ENCODE data around the gene SERP2. TPM values are rescaled to one million over a fixed set of nuclear protein-coding genes. Genes with fewer than 3 reads are reported as not detected.

The SERP2 gene
- total RNA-seq, 1 donor from 2014 or later, result 8.1 TPM

DNA sequence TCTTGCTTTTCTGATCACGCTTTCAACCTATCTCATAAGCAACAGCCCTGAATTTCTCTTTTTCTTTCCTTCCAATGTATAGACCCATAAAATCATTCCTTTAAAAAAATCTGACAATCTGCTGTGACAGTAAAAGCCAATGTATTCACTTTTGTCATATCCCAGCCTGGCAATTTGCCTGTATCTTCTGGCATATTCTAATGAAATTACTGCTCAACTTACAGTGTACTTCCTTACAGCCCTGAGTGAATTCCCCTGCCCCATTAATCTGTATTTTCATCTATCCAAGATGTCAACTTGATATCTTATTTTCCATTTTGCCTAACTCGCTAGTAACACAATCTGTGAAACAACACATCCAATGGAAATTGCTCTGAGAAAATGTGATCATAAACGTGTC, 18.0 kb upstream of the SERP2 start:
- no peak for DNase-seq (ENCODE audit: low read depth)

GRCh38 chr13:44359983-44360375, 13.6 kb upstream of the SERP2 start:
- no peak for DNase-seq (ENCODE audit: low read depth)

DNA sequence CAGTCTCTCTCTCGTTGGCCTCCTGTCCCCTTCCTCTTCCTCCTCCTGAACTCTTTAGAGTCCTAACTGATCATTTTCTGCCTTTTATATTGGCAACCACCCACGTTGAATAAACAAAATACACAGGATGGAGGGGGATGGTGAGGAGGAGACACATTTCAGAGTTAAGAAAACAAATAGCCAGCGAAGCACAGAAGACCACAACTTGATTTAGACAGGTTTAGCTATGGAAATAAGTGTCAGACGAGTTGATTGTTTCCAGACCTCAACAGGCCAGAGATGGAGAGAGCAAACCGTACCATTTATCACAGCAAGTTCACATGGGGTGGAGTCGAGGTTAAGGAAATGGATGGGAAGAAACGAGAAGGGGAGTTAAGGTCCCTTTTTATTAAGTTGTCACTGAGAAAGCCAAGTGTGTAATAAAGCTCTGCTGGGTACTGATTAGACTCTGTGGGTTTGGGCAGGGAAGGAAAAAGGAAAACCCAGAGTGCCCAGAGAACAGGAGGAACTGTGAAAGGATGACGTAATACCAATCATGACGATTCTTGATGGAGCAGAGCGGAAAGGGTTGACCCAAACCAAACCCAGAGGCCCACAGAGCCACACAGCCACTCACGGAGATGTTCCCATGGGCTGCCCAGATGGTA, 11.1 kb upstream of the SERP2 start:
- DNase-seq (ENCODE audit: low read depth), result no peak

DNA sequence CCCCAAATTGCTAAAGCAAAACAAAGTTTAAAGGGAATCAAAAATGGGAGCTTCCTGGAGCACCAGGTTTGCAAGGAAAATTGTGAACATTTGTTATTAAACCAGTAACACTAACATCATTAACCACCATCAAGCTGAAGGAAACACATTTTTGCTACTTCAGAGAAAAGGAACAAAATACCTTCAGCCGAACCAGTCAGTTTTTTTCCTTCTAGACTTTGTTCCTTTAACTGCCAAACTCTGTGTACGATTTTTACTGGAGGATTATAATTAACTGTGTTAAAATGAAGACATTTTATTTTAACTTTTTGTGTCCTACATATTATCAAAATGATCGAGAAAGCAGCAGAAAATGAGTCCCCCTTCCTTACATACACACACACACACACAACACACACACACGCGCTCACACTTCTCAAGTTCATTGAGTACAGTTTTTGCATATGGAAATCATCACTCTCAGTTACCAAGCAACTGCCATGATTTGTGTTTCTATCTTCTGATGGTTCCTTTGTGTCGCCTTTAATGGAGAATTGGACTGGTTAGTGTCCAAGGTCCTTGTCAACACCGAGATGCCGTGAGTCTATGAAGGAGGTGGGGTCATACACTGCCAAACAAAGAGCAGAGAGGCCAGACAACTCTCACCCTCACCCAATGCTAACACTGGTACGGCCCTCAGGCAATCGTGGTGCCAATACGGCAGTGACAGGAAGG, 9.8 kb upstream of the SERP2 start:
- no peak for DNase-seq (ENCODE audit: low read depth)

GRCh38 chr13:44364345-44365000, 9.2 kb upstream of the SERP2 start:
- DNase-seq (ENCODE audit: low read depth), result peak; percentile 92

DNA sequence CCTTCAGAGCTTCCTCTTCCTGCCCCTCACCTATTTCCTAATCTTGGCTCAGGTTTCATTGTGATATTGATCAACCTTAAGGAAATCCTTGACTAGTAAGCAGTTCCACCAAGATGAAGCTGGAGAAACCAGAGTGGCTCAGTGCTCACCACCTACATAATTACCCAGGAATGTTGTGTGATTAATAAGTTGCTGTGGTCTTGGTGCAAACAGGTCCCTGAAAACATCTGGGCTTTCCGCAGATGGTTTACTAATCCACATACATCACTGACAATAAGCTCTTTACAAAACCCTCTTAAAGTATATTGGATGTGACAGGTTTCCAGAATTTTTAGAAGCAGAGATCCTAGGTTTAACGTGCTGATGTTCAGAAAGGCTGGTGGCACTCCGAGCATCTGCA, 8.6 kb upstream of the SERP2 start:
- peak; percentile 87 for DNase-seq (ENCODE audit: low read depth)

- no peak for DNase-seq (ENCODE audit: low read depth)
Observed at GRCh38 chr13:44365899-44366298, 7.7 kb upstream of the SERP2 start.

GRCh38 chr13:44368062-44368591, 5.5 kb upstream of the SERP2 start:
- DNase-seq (ENCODE audit: low read depth), result no peak

DNA sequence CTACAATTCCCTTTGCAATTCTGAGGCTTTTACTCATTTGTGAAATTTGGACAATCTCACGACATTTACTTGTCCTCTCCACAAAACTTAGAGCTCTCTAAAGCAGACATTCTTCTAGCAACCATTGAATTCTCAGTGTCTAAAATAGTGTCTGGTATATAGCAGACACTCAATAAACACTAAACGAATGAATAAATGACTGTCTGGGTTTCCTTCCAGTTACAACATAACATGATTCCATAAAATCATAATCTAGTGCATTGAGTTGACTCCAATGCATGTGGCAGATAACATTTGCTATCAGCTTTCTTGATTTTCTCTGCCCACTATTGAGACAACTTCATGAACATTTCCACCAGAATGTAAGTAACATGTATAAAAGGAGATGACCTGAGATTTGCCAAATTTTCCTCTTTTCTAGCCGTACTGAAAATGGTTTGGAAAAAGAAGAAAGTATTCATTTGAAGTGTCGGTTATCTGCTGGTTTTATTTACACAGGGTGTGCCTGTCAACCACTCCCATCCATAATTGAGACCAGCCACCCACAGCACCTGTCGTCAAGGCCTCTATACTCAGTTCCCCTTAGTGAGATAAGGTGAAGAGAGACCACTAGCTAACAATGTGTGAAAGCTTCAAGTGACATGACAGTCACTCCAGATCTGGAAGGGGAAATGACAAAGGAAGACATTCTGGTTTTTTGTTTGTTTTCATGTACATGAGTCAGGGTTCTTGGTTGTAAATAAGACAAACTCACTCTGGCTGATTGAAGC, 4.8 kb upstream of the SERP2 start:
- no peak for DNase-seq (ENCODE audit: low read depth)

DNA sequence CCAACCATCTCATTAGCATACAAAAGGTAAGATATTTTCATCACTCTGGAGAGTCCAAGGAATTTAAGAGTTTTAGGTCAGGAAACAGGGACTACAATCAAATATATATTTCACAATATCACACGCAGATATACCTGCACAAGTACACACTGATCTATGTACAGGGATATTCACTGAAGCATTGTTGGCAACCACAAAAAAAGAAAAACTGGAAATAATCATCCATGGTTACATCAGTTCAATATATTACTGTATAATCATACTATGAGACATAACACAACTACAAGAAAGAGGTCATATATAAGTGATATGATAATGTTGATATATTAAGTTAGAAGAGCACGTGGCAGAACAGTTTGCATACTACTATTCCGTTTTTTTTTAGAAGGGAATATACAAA, 2.2 kb upstream of the SERP2 start:
- no peak for DNase-seq (ENCODE audit: low read depth)

DNA sequence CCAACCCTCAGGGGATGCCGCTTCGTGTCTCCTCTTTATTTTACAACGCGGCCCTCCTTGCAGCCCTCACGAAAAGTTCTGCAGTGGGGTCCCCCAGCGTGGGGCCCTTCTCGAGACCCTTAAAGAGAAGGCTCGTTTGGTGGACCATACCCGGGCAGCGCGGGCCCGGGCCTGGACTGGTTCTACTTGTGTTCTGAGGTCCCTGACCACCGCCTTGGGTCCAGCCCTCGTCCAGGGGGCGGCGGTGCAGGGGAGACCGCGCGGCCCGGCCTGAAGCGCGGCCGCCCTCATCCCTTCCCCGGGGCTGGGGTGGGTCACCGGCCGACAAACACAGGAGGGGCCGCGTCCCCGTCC, 400 bp upstream of the SERP2 start:
- DNase-seq (ENCODE audit: low read depth), result no peak

GRCh38 chr13:44374348-44374712, 706 bp downstream of the SERP2 start:
- no peak for DNase-seq (ENCODE audit: low read depth)

DNA sequence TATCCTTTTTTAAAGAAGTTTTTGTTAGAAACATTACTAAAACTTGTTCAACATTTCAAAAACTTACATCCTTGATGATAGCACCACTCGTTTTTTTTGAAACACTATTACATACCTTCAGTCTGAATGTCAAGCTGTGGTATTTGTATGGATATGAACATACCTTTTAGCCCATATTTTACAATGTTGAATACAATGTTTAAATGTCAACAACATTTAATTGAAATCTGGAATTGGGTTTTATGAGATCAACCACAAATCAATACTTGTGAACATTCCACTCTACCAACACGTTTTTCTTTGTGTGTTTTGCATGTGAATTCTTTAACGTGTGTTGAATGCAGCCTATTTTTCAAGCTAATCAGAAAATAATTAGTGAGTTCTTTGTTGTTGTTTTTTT, 4.7 kb downstream of the SERP2 start:
- no peak for DNase-seq (ENCODE audit: low read depth)

DNA sequence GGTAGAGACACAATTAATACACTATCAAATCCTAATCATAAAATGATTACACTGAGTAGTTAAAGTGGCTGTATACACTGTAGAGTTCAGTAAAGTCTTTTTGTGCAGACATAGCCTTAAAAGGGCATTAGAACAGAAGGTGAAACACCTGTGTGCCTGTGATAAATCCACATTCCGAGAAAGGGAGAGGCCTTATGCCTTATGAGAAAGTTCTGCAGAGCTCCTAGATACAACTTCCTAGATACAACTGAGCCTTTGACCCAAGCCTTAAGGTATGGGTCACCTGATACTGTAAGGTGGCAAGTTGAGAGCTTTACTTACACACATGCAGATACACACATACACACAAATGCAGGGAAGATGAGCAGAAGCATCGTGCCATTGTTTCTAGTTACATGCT, 6.3 kb downstream of the SERP2 start:
- peak; percentile 23 for DNase-seq (ENCODE audit: low read depth)

DNA sequence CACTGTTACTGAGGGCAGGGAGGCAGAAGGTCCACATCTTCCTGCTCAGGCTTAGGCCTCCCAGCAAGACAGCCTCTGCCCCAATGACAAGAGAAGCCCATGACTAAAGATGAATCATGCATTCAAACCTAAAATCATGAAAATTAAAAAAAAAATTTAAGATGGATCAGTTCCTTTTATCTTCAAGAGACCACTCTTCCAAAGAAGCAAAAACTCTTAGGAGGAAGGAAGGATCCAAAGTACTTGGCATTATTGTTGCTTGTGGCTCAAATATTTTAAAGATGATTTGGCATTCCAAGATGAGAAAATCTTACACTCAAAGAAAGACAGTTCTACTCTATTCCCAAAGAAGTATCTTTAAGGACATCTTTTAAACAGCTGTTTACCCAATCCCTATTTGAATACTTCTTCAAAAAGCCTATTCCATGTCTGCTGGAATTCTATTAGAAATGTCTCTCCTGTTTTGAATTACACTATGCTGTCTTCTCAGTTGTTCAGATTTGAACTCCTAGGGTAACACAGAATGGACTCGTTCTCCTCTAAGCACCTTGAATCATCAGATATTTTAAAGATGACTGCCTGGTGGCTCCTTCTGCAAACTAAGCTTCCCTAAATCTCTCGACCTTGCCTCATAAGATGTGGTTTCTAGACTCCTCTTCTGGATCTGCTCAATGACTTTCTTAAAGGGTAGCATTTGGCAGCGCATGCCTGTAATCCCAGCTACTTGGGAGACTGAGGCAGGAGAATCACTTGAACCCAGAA, 7.0 kb downstream of the SERP2 start:
- no peak for DNase-seq (ENCODE audit: low read depth)

DNA sequence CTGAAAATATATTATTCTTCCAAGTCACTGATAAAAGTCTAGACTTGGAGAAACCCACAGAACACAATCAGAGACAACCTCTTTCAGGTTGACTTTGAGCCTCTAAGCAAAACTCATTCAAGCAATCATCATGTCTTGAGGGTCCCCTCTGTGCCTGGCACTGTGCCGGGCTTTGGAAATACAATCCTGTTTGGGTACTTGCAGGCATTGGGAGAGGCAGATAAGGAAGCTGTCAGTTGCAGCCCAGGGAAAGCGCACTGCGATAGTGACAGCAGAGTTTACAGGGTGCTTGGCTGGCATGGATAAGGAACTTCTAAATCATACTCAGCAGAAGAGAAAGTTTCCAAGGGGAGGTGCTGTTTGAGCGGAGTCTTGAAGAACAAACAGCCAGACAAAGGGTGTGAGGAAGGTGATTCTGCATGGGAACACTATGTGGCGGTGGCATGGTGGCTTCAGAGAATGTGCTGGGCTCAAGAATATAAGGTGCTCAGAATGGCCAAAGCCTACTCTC, 9.1 kb downstream of the SERP2 start:
- DNase-seq (ENCODE audit: low read depth), result no peak

DNA sequence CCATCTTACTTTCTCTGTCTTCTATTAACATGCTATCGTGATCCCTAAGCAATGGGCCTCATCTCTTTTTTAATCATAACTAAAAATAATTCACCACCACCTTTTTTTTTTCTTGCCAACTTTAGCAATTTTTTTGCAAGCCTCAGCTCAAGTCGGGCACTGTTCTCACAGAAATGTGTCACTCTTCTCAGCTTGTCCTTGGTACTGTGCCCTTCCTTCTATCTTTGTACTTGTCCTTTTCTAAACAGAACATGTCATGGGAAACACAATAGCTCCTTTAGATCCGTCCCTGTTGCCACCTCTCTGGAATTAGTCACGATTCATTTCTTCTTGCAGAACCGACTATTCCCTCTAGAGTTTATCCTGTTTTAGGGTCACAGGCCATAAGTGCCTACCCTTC, 10.3 kb downstream of the SERP2 start:
- no peak for DNase-seq (ENCODE audit: low read depth)

DNA sequence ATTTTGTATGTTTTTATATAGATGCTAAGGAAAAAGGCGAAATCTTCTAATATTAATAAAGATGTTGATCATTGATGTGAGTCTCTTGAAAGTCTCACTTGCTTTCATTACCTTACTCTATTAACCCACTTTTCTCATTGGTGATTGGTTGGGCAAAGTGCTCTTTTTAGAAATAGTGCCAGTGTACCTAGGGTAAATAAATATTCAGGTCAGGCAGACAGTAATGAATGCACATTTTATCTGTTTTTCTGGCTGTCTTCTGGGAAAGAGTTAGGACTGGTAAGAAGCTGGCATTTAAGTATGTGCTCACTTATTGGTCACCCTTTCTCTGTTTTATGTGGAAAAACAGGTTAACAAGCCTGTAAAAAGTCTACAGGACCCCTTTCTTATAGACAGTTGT, 11.2 kb downstream of the SERP2 start:
- DNase-seq (ENCODE audit: low read depth), result no peak

- no peak for DNase-seq (ENCODE audit: low read depth)
Observed at GRCh38 chr13:44385401-44385800, 11.8 kb downstream of the SERP2 start.

DNA sequence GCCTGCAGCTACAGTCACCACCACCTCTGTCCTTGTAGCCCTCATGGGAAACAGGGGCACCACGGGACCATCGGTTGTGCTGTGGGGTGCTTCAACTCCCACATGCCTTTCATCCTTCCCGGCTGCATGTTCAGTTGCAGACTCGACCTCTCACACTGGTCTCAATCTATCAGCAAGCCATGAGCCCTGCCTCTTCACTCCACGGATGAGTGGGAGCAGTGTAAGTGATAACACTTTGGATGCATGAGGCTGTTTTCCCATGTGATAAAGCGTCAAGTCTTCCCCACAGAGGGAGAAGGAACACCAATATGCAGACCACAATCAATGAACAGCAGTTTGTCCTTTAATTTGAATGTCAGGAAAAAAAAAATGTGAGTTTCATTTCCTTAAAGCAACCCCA, 12.2 kb downstream of the SERP2 start:
- no peak for DNase-seq (ENCODE audit: low read depth)

DNA sequence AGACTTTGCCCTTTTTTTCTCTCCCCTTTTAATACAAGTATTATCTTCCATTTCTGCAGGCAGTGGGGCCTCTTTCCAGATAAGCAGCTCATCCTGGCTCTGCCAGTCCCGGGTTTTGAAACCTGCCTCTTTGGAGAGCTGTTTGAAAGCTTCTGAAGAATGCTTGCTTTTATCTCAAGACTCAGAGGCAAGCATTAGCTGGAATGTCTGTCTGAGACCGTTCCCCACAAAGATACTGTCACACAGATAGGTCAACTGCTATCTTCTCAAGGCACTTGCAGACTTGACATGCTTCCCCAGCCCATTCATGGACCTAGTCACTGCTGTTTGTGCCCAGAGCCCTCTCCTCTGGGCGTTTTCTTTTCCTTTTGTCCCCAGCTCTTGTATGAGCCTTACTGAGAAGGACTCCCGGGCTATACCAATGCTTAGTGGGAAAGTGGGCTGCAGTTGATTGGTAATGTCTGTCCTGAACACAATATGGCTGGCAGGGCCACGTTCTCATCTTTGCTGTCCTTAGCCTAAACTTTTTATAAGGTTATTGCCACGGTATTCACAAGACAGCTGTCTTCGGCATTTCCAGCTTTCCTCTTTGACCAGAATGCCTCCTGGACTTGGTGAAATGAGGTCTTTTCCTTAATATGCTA, 13.4 kb downstream of the SERP2 start:
- DNase-seq (ENCODE audit: low read depth), result no peak
